GM12865 (cell line): ENCODE measurements around the gene PHAF1.
A peak's percentile ranks its signal among the peaks of the same experiment; 100 is the strongest.

Experiments used
- DNase-seq: peaks from one replicate; pipeline ENCODE4 v3.0.0; 2010; ENCODE audit warnings: low read depth
- H3K4me3 ChIP-seq: 2 replicates; pipeline ENCODE4 v1.5.1; 2011; ENCODE audit warnings: mild to moderate bottlenecking, low read depth, low read length, control low read depth
- TF ChIP-seq, protein P1 (sequence below): IDR thresholded peaks from 2 replicates; pipeline ENCODE4 v1.5.1; 2011; ENCODE audit warnings: low read length, control low read depth, low read depth, inconsistent platforms; ENCODE audit not compliant: insufficient read depth; ENCODE audit errors: missing control alignments

Gene PHAF1

DNA sequence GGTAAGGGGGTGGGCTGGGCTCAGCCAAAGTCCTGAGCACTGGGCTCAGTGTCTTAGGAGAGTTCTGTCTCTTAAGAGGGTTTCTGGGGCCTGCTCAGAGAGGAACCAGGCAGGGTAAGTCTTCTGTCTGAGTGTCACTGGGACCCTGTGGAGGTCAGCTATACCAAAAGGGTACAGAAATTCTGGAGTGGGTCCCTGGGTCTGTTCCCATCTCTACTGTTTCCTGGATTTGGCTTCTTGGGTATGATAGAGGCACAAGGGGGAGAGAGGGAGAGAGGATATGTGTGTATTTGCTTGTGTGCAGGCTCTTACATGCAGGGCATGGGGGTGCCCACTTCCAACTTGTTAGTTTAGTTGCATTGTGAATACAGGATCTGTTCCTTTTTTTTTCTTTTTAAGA lies 83.8 kb downstream of the PHAF1 start:
- DNase-seq: no peak
- TF ChIP-seq, protein P1, sequence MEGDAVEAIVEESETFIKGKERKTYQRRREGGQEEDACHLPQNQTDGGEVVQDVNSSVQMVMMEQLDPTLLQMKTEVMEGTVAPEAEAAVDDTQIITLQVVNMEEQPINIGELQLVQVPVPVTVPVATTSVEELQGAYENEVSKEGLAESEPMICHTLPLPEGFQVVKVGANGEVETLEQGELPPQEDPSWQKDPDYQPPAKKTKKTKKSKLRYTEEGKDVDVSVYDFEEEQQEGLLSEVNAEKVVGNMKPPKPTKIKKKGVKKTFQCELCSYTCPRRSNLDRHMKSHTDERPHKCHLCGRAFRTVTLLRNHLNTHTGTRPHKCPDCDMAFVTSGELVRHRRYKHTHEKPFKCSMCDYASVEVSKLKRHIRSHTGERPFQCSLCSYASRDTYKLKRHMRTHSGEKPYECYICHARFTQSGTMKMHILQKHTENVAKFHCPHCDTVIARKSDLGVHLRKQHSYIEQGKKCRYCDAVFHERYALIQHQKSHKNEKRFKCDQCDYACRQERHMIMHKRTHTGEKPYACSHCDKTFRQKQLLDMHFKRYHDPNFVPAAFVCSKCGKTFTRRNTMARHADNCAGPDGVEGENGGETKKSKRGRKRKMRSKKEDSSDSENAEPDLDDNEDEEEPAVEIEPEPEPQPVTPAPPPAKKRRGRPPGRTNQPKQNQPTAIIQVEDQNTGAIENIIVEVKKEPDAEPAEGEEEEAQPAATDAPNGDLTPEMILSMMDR: no peak
- peak overlapping the region; percentile 95 for H3K4me3 ChIP-seq

DNA sequence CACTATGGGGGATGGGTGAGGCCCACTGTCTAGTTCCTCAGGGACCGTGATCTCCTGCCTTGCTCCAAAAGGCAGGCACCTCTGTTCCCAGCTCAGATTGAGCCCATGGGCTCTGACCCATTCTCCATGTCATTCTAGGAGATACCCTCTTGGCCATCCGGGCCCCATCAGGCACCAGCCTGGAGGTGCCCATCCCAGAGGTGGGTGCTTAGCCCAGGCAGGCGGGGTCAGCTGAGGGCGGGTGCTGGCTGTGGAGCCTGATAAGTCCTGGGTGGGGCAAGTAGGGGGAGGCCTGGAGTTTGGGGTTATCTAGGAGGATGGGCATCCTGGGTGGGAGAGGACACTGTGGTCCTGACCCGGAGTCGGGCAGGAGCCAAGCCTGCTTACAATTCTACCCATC lies 84.5 kb downstream of the PHAF1 start:
- no peak for DNase-seq
- TF ChIP-seq, protein P1: no peak
- no peak overlapping the region for H3K4me3 ChIP-seq

DNA sequence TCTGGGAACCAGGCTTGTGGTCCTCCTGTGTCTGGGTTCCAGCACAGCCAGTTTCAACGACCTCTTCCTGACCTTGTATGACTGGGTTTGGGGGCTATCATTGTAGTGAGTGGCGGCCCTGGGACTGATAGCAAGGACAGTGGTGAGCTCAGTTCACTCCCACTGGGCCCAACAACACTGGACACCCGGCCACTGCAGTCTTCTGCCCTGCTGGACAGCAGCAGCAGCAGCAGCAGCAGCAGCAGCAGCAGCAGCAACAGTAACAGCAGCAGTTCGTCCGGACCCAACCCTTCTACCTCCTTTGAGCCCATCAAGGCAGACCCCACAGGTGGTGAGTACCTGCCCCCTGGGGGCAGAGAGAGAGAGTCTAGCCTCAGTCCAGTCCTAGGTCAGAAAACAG lies 85.9 kb downstream of the PHAF1 start:
- TF ChIP-seq, protein P1: no peak
- DNase-seq: no peak
- H3K4me3 ChIP-seq: no peak overlapping the region

DNA sequence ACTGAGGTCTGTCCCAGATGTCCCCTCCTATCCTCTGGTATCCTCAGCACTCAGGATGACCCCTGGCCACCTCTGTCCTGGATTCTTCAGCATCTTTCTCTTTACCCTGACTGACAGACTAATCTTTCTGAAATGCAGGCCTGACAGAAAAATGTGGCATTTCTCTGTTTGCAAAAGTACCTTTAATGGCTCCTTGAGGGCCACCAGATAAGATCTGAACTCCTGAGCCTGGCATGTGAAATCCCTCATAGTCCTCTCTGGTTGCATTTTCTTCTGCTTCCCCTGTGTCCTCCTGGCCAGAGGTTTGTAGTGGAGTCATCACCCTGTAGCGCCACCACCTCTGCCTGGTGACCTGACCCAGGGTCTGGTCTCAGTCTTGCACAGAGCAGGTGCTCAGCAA lies 87.1 kb downstream of the PHAF1 start:
- DNase-seq: no peak
- no peak overlapping the region for H3K4me3 ChIP-seq
- TF ChIP-seq, protein P1: no peak

DNA sequence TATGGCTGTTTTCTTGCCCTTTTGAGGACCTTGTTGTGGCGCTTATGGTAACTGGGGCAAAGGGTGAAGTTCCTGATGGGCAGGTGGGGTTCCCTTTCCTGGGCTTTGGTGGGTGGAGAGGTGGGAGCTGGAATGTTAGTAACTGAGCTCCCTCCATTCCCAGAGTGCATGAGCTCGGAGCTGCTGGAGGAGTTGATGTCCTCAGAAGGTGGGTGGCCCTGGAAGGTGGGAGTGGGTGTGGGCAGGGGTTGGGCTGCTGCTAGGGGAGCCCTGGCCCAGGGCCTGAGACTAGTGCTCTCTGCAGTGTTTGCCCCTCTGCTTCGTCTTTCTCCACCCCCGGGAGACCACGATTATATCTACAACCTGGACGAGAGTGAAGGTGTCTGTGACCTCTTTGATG lies 88.0 kb downstream of the PHAF1 start:
- TF ChIP-seq, protein P1: no peak
- H3K4me3 ChIP-seq: no peak overlapping the region
- no peak for DNase-seq
